ENCODE measurements around the gene RCAN2. TPM values are rescaled to one million over a fixed set of nuclear protein-coding genes. Genes with fewer than 3 reads are reported as not detected.
A peak's percentile ranks its signal among the peaks of the same experiment; 100 is the strongest.

The RCAN2 gene
- total and polyA plus RNA-seq, 10 donors: 2.4 to 15.7 (median 7.2) TPM

DNA sequence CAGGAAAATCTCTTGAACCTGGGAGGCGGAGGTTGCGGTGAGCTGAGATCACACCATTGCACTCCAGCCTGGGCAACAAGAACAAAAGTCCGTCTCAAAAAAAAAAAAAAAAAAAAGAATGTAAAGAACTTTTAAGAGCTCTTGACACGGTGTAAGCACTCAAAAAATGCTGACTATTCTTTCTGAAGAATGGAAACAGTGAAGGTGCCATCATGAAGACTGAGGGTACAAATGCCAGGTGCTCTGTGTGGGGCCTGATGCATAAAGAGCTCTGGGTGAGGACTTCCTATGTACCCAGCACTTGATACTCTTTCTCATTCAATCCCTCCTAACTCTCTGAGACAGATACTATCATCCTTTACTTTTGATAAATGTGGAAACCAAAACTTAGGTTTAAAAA, 275.5 kb downstream of the RCAN2 start:
- no peaks in the 10 kb centered on the region for H3K36me3 ChIP-seq
- 91 to 93% (median 92%) methylated on average over 4 of the region's 4 CpGs for WGBS, 5 donors
- no peaks in the 10 kb centered on the region for H3K27me3 ChIP-seq (replicated peaks in 1 of 7)
- H3K4me3 ChIP-seq: no peak overlapping the region
- no peak for TF ChIP-seq POLR2AphosphoS5 (IDR thresholded peaks at IDR 0.05)
- TF ChIP-seq, protein P1, sequence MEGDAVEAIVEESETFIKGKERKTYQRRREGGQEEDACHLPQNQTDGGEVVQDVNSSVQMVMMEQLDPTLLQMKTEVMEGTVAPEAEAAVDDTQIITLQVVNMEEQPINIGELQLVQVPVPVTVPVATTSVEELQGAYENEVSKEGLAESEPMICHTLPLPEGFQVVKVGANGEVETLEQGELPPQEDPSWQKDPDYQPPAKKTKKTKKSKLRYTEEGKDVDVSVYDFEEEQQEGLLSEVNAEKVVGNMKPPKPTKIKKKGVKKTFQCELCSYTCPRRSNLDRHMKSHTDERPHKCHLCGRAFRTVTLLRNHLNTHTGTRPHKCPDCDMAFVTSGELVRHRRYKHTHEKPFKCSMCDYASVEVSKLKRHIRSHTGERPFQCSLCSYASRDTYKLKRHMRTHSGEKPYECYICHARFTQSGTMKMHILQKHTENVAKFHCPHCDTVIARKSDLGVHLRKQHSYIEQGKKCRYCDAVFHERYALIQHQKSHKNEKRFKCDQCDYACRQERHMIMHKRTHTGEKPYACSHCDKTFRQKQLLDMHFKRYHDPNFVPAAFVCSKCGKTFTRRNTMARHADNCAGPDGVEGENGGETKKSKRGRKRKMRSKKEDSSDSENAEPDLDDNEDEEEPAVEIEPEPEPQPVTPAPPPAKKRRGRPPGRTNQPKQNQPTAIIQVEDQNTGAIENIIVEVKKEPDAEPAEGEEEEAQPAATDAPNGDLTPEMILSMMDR (IDR thresholded peaks at IDR 0.05 in 8 of 11, conservative IDR thresholded peaks at IDR 0.05 in 3 of 11): no peak
- TF ChIP-seq POLR2A (IDR thresholded peaks at IDR 0.05): no peak
- H3K4me1 ChIP-seq: peaks cover 0 to 39% (median 20%) of the 10 kb centered on the region in 6 donors
- H3K9me3 ChIP-seq: no peaks in the 10 kb centered on the region
- intact Hi-C loops (cut with DNase I; ENCODE audit: low total_unique reads): loop anchor here (5.0 kb wide), 1 partner anchor 197 kb away; no protein-coding TSS in a partner anchor
- DNase-seq: no peak
- H3K27ac ChIP-seq: peak overlapping the region in 1 of 8 donors; percentile 73

DNA sequence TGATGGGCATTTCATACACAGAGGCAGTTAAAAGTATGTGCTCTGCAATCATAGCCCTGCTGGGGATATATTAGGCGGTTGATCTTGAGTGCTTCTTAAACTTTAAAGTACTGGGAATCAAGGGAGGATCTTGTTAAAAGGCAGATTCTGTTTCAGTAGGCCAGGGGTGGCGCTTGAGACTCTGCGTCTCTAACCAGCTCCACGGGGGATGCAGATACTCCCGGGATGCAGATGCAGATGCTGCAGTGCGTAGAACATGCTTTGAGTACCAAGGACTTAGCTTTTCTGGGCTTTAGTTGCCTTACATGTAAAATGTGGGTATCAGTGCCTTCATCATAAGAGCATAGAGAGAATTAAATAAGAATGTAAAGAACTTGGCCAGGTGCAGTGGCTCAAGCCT, 276.0 kb downstream of the RCAN2 start:
- Histone ChIP-seq H3K9me3 (no peaks in the 10 kb centered on the region), H3K4me3 (no peak overlapping the region), H3K4me1 (peaks cover 0 to 33% (median 14%) of the 10 kb centered on the region in 6 donors), H3K36me3 (no peaks in the 10 kb centered on the region), H3K27ac (peak overlapping the region in 2 of 8 donors; percentile 22 to 52), H3K27me3 (replicated peaks in 1 of 7) (no peaks in the 10 kb centered on the region)
- intact Hi-C loops (cut with DNase I; ENCODE audit: low total_unique reads): loop anchor here (5.0 kb wide), 1 partner anchor 197 kb away; no protein-coding TSS in a partner anchor
- no peak for DNase-seq
- TF ChIP-seq POLR2AphosphoS5 (IDR thresholded peaks at IDR 0.05) (no peak), POLR2A (IDR thresholded peaks at IDR 0.05) (no peak)
- 80 to 88% (median 81%) methylated on average over 6 of the region's 6 CpGs for WGBS, 5 donors

DNA sequence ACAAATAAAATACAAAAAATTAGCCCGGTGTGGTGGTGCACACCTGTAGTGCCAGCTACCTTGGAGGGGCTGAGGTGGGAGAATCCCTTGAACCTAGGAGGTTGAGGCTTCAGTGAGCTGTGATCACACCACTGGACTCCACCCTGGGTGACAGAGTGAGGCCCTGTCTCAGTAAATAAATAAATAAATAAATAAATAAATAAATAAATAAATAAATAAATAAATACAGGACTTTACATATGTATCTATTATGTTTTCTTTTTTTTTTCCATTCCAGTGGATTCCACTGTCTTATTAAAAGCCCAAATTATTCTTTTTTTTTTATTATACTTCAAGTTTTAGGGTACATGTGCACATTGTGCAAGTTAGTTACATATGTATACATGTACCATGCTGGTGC, 279.3 kb downstream of the RCAN2 start:
- Histone ChIP-seq H3K4me1 (peaks cover 0 to 2% (median 0%) of the 10 kb centered on the region in 6 donors), H3K27me3 (replicated peaks in 1 of 7) (no peaks in the 10 kb centered on the region), H3K4me3 (no peak overlapping the region), H3K27ac (no peak overlapping the region), H3K36me3 (no peaks in the 10 kb centered on the region), H3K9me3 (no peaks in the 10 kb centered on the region)
- TF ChIP-seq POLR2A (IDR thresholded peaks at IDR 0.05) (no peak), POLR2AphosphoS5 (IDR thresholded peaks at IDR 0.05) (no peak)
- TF ChIP-seq, protein P1 (IDR thresholded peaks at IDR 0.05 in 8 of 11, conservative IDR thresholded peaks at IDR 0.05 in 3 of 11): no peak
- no peak for DNase-seq
- 91 to 100% (median 97%) methylated on average over 1 of the region's 1 CpG for WGBS, 5 donors
- intact Hi-C loops (cut with DNase I; ENCODE audit: low total_unique reads): no loop called here

DNA sequence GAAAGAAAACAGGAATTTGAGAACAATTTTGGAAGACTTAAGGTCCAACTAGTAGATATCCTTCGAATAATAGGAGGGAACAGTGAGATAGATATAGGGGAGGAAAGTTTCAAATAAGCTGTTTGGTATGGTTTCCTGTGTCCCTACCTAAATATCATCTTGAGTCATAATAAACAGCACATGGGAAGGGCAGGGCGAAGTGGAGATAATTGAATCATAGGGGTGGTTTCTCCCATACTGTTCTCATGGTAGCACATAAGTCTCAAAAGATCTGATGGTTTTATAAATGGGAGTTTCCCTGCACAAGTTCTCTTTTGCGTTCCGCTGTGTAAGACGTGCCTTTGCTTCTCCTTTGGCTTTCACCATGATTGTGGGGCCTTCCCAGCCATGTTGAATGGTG, 281.0 kb downstream of the RCAN2 start:
- TF ChIP-seq, protein P1 (IDR thresholded peaks at IDR 0.05 in 8 of 11, conservative IDR thresholded peaks at IDR 0.05 in 3 of 11): no peak
- TF ChIP-seq POLR2A (IDR thresholded peaks at IDR 0.05) (no peak), POLR2AphosphoS5 (IDR thresholded peaks at IDR 0.05) (no peak)
- Histone ChIP-seq H3K27ac (no peak overlapping the region), H3K36me3 (no peaks in the 10 kb centered on the region), H3K27me3 (replicated peaks in 1 of 7) (no peaks in the 10 kb centered on the region), H3K4me3 (no peak overlapping the region), H3K4me1 (no peaks in the 10 kb centered on the region), H3K9me3 (no peaks in the 10 kb centered on the region)
- 76 to 92% (median 83%) methylated on average over 5 of the region's 5 CpGs for WGBS, 5 donors
- DNase-seq: no peak
- intact Hi-C loops (cut with DNase I; ENCODE audit: low total_unique reads): no loop called here

DNA sequence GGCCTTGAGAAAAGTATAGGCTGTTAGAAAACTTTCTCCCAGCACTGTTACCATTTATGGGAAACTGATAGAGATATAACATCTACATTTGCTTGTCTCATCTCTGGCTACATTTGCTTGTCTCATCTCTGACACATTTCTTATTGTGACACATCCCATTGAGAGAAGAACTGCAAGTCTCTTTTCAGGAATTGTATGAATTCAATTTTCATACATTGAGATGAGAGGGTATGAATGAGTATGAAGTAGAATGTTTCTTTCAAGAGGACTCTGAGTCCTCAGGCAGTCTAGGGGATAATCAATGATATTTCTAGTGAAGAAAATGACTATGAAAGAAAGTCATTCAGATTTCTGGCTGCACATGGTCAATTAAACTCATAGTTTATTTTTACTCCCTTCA, 282.9 kb downstream of the RCAN2 start:
- Histone ChIP-seq H3K36me3 (no peaks in the 10 kb centered on the region), H3K4me1 (no peaks in the 10 kb centered on the region), H3K9me3 (no peaks in the 10 kb centered on the region), H3K4me3 (no peak overlapping the region), H3K27me3 (replicated peaks in 1 of 7) (no peaks in the 10 kb centered on the region), H3K27ac (no peak overlapping the region)
- intact Hi-C loops (cut with DNase I; ENCODE audit: low total_unique reads): no loop called here
- DNase-seq: no peak
- TF ChIP-seq, protein P1 (IDR thresholded peaks at IDR 0.05 in 8 of 11, conservative IDR thresholded peaks at IDR 0.05 in 3 of 11): no peak
- no peak for TF ChIP-seq POLR2AphosphoS5 (IDR thresholded peaks at IDR 0.05)
- TF ChIP-seq POLR2A (IDR thresholded peaks at IDR 0.05): no peak
